Smooth muscle cell (in vitro differentiated cells): ENCODE measurements around the gene EME1. TPM values are rescaled to one million over a fixed set of nuclear protein-coding genes. Genes with fewer than 3 reads are reported as not detected.
A peak's percentile ranks its signal among the peaks of the same experiment; 100 is the strongest.
"Not testable (repeated sequence)": the region's sequence is repeated elsewhere in the genome, so short reads cannot be mapped to it uniquely, and the experiment has no call there.

Source experiments
- DNase-seq: peaks from one replicate; lab custom pipeline; 2025; ENCODE audit not compliant: unreplicated experiment; lab: John Stamatoyannopoulos, UW
- H2AFZ ChIP-seq: fragments of 200-600 bp; sonication (generic); 2 replicates; pipeline ENCODE4 v1.6.0; 2016; ENCODE audit warnings: antibody characterized with exemption, low read depth, mild to moderate bottlenecking
- H3F3A ChIP-seq: fragments of 200-600 bp; sonication (generic); 2 replicates; pipeline ENCODE4 v1.6.0; 2017; ENCODE audit warnings: antibody characterized with exemption, low read depth
- H3K27ac ChIP-seq: fragments of 200-600 bp; sonication (generic); 2 replicates; pipeline ENCODE4 v1.5.1; 2016; ENCODE audit warnings: low read depth, mild to moderate bottlenecking
- H3K27me3 ChIP-seq: fragments of 200-600 bp; sonication (generic); 2 replicates; pipeline ENCODE4 v1.6.1; 2016; ENCODE audit warnings: low read depth, mild to moderate bottlenecking
- H3K36me3 ChIP-seq: fragments of 200-600 bp; sonication (generic); 2 replicates; pipeline ENCODE4 v1.5.1; 2016; ENCODE audit warnings: low read depth
- H3K4me1 ChIP-seq: fragments of 200-600 bp; sonication (generic); 2 replicates; pipeline ENCODE4 v1.5.1; 2016; ENCODE audit warnings: low read depth
- H3K4me2 ChIP-seq: fragments of 200-600 bp; sonication (generic); 2 replicates; pipeline ENCODE4 v1.6.0; 2016; ENCODE audit warnings: mild to moderate bottlenecking
- H3K4me3 ChIP-seq: fragments of 200-600 bp; sonication (generic); 2 replicates; pipeline ENCODE4 v1.5.1; 2016; ENCODE audit warnings: mild to moderate bottlenecking
- H3K79me2 ChIP-seq: fragments of 200-600 bp; sonication (generic); 2 replicates; pipeline ENCODE4 v1.6.0; 2016; ENCODE audit warnings: low read depth, mild to moderate bottlenecking
- H3K9ac ChIP-seq: fragments of 200-600 bp; sonication (generic); 2 replicates; pipeline ENCODE4 v1.6.0; 2016; ENCODE audit warnings: low read depth
- H3K9me3 ChIP-seq: fragments of 200-600 bp; sonication (generic); replicated peaks from 2 replicates; pipeline ENCODE4 v1.5.1; 2016; ENCODE audit warnings: low read depth
- H4K20me1 ChIP-seq: fragments of 200-600 bp; sonication (generic); 2 replicates; pipeline ENCODE4 v1.6.0; 2016; ENCODE audit warnings: low read depth
- CTCF ChIP-seq: fragments of 200-600 bp; sonication (generic); IDR thresholded peaks from 2 replicates; pipeline ENCODE4 v1.5.1; 2017; ENCODE audit warnings: borderline replicate concordance, mild to moderate bottlenecking, antibody characterized with exemption; ENCODE audit not compliant: insufficient read depth, poor library complexity, severe bottlenecking
- WGBS: methylation state at CpG from one replicate; pipeline ENCODE4 v1.1.7; 2016; ENCODE audit warnings: low lambda C conversion rate; 5-methylcytosine and 5-hydroxymethylcytosine counted together
- polyA plus RNA-seq: library from polyadenylated mRNA; unstranded; fragments of >200 nt; fragmentation: Nextera tagmentation; extraction: Ambion mirVana; gene quantifications from 2 replicates; pipeline ENCODE4 v1.2.1, GENCODE V29; 2016
- total RNA-seq: library from RNA; depleted of rRNA; stranded (reverse); fragments of >200 nt; gene quantifications from 2 replicates; pipeline ENCODE4 v1.2.3, GENCODE V29; 2014

EME1 gene
- total and polyA plus RNA-seq, 2 experiments from 2014 or later: 8.2 to 9.6 TPM

GRCh38 chr17:50396261-50397110 is 23.5 kb downstream of the EME1 start:
- Histone ChIP-seq H3K36me3 (peaks cover 10% of the 10 kb centered on the region), H3K4me1 (no peaks in the 10 kb centered on the region), H3K79me2 (peaks cover 46% of the 10 kb centered on the region), H3K27me3 (no peaks in the 10 kb centered on the region), H3K27ac (peak overlapping the region; percentile 86), H3K9me3 (no peaks in the 10 kb centered on the region), H2AFZ (no peak overlapping the region), H3K4me2 (peak overlapping the region; percentile 94), H4K20me1 (peaks cover 52% of the 10 kb centered on the region), H3K4me3 (peak overlapping the region; percentile 90), H3F3A (no peaks in the 10 kb centered on the region), H3K9ac (peak overlapping the region; percentile 98)
- 4% methylated on average over 30 of the region's 30 CpGs for WGBS
- TF ChIP-seq CTCF: no peak
- DNase-seq: peak; percentile 24

- Histone ChIP-seq H3K9ac (peak within 1 kb of the TSS; percentile 98), H3K9me3 (no peaks in the 10 kb centered on the region), H3K27me3 (no peaks in the 10 kb centered on the region), H3K4me3 (peak within 1 kb of the TSS; percentile 90), H4K20me1 (peaks cover 44% of the 10 kb centered on the region), H3K36me3 (peaks cover 10% of the 10 kb centered on the region), H3K79me2 (peaks cover 44% of the 10 kb centered on the region), H3K4me1 (no peaks in the 10 kb centered on the region), H3K4me2 (peak within 1 kb of the TSS; percentile 94), H2AFZ (peak within 1 kb of the TSS; percentile 70), H3F3A (no peaks in the 10 kb centered on the region), H3K27ac (peak within 1 kb of the TSS; percentile 86)
- TF ChIP-seq CTCF: peak; percentile 96
- 2% methylated on average over 69 of the region's 70 CpGs for WGBS
- DNase-seq: peak; percentile 80
Observed at GRCh38 chr17:50397111-50397918, 24.3 kb downstream of the EME1 start, which contains the start of gene LRRC59. Gene LRRC59, minus strand, starts transcription at chr17:50397523. Its CDS starts 206 bp downstream, at chr17:50397317.

GRCh38 chr17:50397919-50398285 is 24.9 kb downstream of the EME1 start:
- peak overlapping the region; percentile 94 for H3K4me2 ChIP-seq

GRCh38 chr17:50398672-50399071 is 25.6 kb downstream of the EME1 start:
- not testable (repeated sequence) for H3K4me2 ChIP-seq, H3K4me3 ChIP-seq, H3K4me1 ChIP-seq, H2AFZ ChIP-seq, DNase-seq, H3K9ac ChIP-seq, H3F3A ChIP-seq, H3K27ac ChIP-seq, H3K9me3 ChIP-seq, H3K36me3 ChIP-seq, H3K27me3 ChIP-seq
- WGBS: 100% methylated on average over 3 of the region's 3 CpGs
- peaks cover 30% of the 10 kb centered on the region for H4K20me1 ChIP-seq
- peaks cover 37% of the 10 kb centered on the region for H3K79me2 ChIP-seq

More at GRCh38 chr17:50397919-50398285, 24.9 kb downstream of the EME1 start:
- Histone ChIP-seq H2AFZ (peak overlapping the region; percentile 70), H3K79me2 (peaks cover 44% of the 10 kb centered on the region), H3K4me3 (peak overlapping the region; percentile 90), H3F3A (no peaks in the 10 kb centered on the region), H3K9ac (no peak overlapping the region), H3K27me3 (no peaks in the 10 kb centered on the region), H4K20me1 (peaks cover 38% of the 10 kb centered on the region), H3K9me3 (no peaks in the 10 kb centered on the region), H3K36me3 (peaks cover 10% of the 10 kb centered on the region), H3K27ac (no peak overlapping the region), H3K4me1 (no peaks in the 10 kb centered on the region)
- TF ChIP-seq CTCF: no peak
- WGBS: 67% methylated on average over 9 of the region's 9 CpGs
- DNase-seq: no peak

- not testable (repeated sequence) for H3K9me3 ChIP-seq, H3K9ac ChIP-seq, H3K4me1 ChIP-seq, H3K27me3 ChIP-seq, H3F3A ChIP-seq, DNase-seq, H3K4me3 ChIP-seq, H3K36me3 ChIP-seq, H2AFZ ChIP-seq, H3K27ac ChIP-seq, H3K4me2 ChIP-seq
- H3K79me2 ChIP-seq: peaks cover 28% of the 10 kb centered on the region
- H4K20me1 ChIP-seq: peaks cover 21% of the 10 kb centered on the region
- 98% methylated on average over 8 of the region's 8 CpGs for WGBS
Observed at GRCh38 chr17:50399591-50399990, 26.6 kb downstream of the EME1 start.
